Measurements from ENCODE around the gene SIK3.

The SIK3 gene

GRCh38 chr11:116927163-116927974 is 170.9 kb downstream of the SIK3 start:
- DNase-seq: no peak

GRCh38 chr11:116925050-116925449 is 173.2 kb downstream of the SIK3 start:
- DNase-seq: no peak

DNA sequence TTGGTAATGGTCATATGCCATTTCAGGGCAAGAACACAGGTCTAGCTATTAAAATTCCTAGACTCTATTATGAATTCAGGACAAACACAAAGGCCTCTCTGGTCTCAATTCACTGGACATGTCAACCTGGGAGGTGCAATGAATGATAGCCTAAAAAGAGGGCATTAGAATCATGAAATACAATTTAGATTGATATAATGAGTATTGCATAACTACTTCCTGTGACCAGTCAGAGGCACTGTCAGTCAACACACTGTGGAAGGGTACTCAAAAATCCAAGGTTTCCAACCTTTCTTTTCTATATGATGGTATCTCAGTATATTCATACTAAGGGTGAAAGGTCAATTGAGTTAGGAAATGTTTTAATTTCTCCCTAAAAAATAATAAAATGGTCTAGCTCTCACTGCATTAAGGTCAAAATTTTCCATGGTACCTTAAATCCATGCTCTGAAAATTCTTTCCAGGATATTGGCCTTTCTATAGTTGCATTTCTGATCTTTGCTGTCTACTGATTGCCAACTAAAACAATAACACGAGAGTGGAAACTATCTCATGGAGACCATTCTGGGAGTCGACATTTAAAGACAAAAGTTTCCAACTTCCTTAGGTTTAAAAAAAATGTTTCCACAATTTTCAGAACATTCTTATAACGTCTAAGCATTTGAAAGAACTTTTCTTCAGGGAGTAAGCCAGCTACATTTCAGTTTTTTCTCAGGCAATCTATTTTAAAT is 179.1 kb downstream of the SIK3 start:
- DNase-seq: no peak

- DNase-seq: no peak
Measured at GRCh38 chr11:116917632-116918031, 180.6 kb downstream of the SIK3 start.

GRCh38 chr11:116916886-116917285 is 181.3 kb downstream of the SIK3 start:
- DNase-seq: no peak

GRCh38 chr11:116916052-116916451 is 182.2 kb downstream of the SIK3 start:
- DNase-seq: no peak

- no peak for DNase-seq
Measured at GRCh38 chr11:116913000-116913399, 185.2 kb downstream of the SIK3 start.

DNA sequence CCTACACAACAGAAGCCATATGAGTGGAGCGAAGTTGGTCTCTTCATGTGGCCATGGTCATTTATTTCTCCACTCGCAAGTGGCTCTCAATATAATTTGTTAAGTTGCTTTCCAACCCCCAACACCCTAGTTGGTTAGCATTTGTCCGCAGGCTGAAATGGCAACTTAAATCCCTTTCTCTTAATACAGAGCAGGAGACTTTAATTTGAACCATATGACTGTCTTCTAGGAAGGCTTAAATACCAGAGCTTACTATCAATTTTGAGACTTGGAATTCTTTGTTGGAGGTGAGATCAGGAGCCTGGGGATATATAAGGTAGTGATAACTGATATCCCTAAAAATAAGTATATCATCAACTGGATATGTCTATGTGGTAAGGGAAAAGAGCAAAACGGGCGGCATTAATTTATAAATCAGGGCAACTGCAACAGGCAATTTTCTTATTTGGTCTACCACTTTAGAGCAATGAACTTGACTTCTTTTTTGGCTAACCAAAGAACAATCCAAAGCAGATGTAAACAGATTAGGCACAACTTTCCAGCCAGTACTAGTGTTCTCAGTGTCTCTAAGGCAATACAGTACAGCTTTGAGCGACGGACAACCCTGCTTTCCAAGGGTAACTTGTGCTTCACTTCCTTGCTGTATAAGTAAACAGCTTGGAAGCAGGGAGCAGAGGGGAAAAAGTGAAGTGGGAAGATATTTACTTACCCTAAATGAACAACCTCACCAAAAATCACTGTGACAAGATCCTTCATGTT is 186.1 kb downstream of the SIK3 start:
- no peak for DNase-seq

- DNase-seq: no peak
Measured at GRCh38 chr11:116910847-116911246, 187.4 kb downstream of the SIK3 start.

GRCh38 chr11:116910378-116910777 is 187.8 kb downstream of the SIK3 start:
- DNase-seq: no peak

DNA sequence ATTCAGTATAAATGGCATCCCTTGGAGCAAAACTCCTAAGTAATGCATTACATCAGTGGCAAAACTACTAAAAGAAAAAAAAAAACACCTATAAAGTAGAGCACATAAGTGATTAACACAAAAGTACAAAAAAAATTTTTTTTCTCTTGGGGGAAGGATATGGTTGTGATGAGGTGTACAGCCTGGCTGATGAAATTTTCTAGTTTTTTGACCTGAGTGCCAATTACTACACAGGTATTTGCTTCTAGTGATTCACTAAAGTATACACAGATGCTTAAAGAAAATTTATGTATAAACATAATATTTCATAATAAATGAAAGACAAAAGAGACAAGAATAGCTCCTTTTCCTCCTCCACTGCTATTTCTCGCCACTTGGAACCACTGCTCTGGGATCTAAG is 189.0 kb downstream of the SIK3 start:
- DNase-seq: no peak

- DNase-seq: no peak
Measured at GRCh38 chr11:116906479-116906878, 191.7 kb downstream of the SIK3 start.

- no peak for DNase-seq
Measured at GRCh38 chr11:116903090-116903489, 195.1 kb downstream of the SIK3 start.

DNA sequence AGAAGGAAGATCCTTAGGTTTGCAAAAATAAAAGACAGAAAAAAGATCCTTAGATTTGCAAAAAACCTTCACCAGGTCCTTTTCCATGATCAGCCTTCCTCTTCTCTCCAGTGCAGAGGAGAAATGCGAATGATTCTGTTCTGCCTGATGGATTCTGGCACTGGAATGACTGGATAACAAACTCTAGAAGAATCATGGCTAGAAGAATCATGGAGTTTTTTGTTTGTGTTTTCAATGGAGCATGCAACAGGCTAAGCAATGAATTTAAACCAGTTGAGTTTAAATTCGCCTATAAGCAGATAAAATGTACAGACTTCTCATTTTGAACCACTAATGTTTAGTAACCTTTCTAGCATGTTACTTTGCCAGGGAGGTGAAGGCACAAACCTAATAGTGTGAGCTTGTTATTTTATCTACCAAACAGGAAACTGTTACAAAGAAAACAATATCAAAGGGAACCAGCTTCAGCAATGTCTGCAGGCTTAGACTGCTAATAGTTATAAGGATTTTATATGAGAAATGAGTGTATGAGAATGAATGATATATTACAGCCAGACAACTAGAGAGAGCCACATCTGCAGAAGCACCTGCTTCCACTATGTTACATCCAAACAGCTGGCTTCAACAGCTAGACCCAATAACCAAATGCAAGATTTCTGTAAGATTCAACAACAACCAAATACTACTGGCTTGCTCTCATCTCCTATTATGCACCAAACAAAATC is 196.1 kb downstream of the SIK3 start:
- DNase-seq: no peak

DNA sequence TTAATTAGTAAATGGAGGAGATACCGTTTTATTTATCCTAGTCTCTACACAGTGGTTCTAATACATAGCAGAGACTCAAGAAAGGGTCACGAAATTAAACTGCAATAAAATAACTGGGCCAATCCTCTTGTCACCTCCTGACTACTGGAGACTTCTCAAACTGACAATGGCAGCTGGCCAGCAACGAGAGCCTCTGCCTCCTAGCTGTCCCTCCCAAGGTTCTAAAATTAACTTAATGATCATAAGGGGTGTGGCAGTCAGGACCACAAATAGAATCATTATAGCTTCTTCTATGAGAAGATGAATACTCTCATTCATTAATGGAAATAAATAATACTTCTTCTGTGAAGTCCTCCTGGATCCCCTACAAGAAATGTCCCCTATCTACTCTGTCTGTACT is 197.0 kb downstream of the SIK3 start:
- no peak for DNase-seq

DNA sequence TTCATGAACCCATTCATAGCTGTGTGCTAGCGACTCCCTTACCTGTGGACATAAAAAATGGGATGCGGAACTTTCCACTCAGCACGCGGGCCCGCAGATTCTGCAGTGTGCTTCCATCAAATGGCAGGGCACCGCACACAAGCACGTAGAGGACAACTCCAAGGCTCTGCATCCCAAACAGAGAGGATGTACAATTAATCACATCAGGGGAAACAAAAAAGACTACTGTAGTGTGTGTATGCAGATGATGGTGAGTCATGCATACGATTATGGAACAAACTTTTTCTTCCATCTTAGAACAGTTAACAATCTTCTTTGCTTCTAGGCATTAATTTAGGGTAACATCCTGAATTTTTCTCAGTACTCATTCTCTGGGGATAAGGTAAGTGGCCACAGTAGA is 202.0 kb downstream of the SIK3 start:
- no peak for DNase-seq

DNA sequence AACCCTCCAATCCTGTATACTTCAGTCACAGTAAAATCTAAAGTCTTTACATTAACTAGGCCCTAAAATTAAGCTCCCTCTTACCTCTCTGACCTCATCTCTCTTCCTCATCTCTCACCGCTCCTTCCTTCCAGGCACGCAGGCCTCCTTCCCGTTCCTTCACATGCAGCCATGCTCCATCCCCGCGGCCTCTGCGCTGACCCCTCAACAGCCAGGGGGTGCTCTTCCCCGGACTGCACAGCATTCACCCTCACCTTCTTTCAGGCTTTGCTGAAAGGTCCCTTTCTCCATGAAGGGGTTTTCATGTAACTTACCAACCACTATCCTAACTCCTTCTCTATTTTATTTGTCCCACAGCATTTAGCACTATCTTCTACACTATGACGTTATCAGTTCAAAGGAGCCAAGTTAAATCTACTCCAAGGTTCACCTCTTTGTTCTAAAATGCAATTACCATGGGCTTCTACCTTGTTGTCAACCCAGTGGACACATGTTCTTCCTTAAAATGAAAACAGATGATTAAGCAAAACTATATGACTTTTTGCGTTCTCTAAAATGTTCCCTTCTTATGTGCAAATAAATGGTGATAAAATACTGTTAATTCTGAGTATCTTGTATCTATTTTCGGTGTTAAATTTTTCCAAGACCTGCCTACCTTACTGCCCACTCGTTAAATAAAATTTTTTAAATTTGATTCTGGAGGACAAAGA is 203.0 kb downstream of the SIK3 start:
- no peak for DNase-seq

DNA sequence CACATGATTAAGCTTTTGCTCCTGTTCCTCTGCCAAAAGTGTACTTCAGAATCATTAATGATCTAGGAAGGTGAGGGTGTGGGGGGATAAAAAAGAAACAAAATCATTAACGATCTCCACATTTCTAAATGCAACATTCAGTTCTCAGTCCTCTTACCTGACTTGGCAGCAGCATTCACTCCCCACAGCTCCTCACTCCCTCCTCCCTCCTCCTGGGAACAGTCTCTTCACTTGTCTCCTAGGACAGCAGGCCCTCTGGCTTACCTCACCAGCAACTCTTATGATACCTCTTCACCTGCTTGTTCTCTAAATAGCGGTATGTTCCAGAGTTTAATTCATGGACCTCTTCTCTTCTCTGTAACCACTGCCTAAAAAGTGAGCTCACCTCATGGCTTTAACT is 204.3 kb downstream of the SIK3 start:
- DNase-seq: no peak

- DNase-seq: no peak
Measured at GRCh38 chr11:116893437-116893836, 204.8 kb downstream of the SIK3 start.

- no peak for DNase-seq
Measured at GRCh38 chr11:116892374-116892773, 205.9 kb downstream of the SIK3 start.

GRCh38 chr11:116891746-116892145 is 206.5 kb downstream of the SIK3 start:
- DNase-seq: no peak

- DNase-seq: no peak
Measured at GRCh38 chr11:116890607-116891006, 207.6 kb downstream of the SIK3 start.

All from DMS153 (cell line).